GM04504 (cell line): ENCODE results near the gene NPAS3.

Experiments
- DNase-seq: peaks from one replicate; pipeline ENCODE4 v3.0.0-alpha.2; 2012; ENCODE audit warnings: low read depth

Gene NPAS3

DNA sequence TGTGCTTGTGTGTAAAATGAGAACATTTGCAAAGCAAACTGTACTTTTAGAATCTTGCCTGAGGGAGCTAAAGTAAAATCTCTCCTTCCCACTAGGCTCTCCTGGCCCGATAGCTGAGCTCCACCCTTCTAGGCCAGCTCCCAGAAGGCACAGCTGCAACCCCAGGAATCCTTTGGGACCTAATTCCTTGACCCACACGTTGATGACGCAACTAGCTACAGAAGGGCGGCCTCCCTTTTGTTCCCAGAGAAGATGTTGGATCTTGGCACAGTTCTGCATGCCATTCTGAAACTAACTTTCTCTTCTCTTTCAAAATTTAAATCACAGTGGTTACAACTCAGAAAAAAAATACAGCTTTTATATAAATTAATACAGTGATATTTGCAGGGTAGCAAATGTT lies 744.1 kb downstream of the NPAS3 start:
- peak; percentile 68 for DNase-seq

- no peak for DNase-seq
Observed at GRCh38 chr14:33685026-33685425, 746.3 kb downstream of the NPAS3 start.

DNA sequence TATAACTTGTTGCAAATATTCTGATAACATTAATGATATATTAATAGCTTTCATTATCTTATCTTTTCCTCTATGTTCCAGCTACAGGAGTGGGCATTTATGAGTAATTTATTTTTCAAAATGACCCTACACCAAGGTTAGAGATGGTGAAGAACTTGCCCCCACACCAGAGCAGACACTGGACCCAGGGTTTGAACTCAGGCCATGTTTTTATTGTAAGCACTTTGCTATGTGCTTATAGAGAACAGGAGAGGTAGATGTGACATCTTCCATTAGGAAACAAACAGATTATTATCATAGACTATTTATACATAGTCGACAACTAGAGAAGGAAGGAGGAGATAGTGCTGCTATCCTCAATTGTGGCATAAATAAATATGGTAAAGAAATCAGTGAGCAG lies 747.0 kb downstream of the NPAS3 start:
- DNase-seq = no peak

- DNase-seq = peak; percentile 44
Observed at GRCh38 chr14:33686218-33686617, 747.5 kb downstream of the NPAS3 start.

DNA sequence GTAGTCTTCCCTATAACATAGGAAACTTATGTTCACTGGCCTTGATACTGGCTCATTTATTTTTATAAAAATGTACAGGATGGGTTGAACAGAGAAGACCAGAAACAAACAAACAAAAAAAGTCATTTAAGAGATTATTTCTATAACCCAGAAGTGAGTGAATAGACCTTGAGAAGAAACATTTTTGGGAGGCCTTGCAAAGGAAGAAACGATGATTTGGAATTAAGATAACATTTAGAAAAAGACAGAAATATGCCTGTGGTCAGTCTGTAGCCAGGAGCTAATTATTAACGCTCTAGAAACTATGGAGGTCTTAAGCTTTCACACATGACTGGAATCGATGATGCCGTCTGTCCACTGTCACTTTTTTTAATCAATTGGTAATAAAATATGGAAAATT lies 748.2 kb downstream of the NPAS3 start:
- no peak for DNase-seq

GRCh38 chr14:33689680-33690079 lies 751.0 kb downstream of the NPAS3 start:
- no peak for DNase-seq

GRCh38 chr14:33691907-33692306 lies 753.2 kb downstream of the NPAS3 start:
- DNase-seq = no peak

- DNase-seq = peak; percentile 61
Observed at GRCh38 chr14:33692762-33693161, 754.1 kb downstream of the NPAS3 start.

- peak; percentile 54 for DNase-seq
Observed at GRCh38 chr14:33693237-33693636, 754.6 kb downstream of the NPAS3 start.

- DNase-seq = no peak
Observed at GRCh38 chr14:33696165-33696564, 757.5 kb downstream of the NPAS3 start.

GRCh38 chr14:33699300-33699983 lies 760.8 kb downstream of the NPAS3 start:
- DNase-seq = no peak

DNA sequence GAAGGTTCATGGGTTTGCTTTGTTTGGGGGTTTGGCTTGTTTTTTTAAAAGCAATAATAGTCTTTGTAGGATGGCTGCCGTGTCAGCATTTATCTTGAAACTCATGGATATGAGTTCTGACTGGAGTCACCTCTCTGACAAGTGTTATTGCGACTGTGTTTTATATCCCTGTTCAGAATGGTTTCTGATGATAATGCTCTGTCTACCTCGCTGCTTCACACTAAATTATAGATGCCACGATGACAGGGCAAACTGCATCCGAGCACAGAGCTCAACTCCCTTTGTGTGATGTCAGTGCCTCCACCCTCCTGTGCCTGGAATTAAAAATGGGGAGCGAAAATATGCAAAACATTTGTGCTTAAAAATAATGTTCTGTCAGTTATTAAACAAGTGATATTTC lies 761.4 kb downstream of the NPAS3 start:
- no peak for DNase-seq

GRCh38 chr14:33702293-33702692 lies 763.6 kb downstream of the NPAS3 start:
- DNase-seq = no peak

GRCh38 chr14:33704481-33704880 lies 765.8 kb downstream of the NPAS3 start:
- DNase-seq = no peak

DNA sequence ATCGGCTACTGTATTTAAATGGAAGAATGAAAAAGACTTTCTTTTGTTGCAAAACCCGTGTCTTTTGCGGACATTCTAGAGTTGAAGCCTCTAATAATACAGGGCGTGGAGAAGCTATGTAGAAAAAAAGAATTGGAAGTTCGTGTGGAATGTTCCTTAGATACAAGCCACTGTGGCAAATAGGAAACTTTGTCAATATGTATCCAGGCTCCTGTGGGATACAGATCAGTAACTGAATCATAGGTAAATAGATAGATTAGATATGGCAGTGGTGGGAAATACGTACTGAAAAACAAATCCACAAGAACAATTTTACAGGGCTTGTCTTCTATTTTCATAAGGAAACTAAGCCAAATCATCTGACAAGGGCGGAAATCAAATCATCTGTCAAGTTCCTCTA lies 766.8 kb downstream of the NPAS3 start:
- DNase-seq = no peak

DNA sequence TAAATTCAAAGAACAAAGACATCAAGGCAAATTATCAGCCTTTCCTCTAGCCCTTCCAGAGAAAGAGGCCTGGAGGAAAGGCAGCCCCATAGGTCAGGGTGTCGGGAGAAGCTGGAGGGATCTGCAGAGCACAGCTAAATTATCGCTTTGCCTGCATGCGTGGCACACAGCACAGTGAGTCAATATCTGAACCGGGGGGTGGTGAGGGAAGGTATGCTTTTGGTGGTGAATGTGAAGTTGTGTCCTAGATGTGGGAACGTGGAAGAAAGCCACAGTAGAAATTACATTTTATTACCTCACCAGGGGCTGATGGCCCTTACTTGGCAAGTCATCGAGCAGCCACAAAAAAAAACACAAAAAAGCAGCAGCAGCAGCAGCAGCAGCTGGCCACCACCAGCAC lies 769.0 kb downstream of the NPAS3 start:
- no peak for DNase-seq

DNA sequence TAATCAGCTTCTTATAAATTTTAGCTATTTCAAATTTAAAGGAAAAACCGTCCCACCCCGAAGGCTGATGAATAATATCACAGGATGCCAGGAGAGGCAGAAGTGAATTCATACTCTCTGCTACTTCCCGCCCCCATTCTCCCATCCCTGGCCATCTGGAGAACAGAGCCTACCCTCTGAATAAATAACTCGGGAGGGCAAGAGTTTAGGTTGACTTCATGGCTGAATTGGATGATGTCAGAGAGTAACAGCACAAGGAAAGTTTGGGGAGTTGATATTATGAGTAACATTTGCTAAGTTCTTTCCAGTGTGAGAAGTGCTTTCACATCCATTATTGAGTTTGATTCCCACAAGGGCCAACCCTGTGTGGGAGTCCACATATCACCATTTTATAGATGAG lies 770.6 kb downstream of the NPAS3 start:
- no peak for DNase-seq

DNA sequence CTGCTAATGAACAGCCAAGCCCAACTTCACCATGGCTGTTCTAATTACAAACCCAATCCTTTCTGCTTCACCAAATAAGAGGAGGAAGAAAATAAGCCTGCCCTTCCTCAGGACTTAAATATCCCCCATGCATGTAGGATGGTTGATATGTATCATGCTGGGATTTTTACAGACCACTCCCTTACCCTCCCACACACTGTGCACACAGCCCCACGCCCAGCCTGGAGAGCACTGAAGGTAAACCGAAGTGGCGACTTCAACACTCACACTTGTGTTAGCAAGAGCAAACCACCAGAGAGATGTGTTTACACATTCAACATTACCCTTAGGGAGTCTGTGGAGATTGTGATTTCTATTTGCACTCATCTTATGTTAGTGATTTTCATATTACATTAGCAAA lies 771.0 kb downstream of the NPAS3 start:
- no peak for DNase-seq

DNA sequence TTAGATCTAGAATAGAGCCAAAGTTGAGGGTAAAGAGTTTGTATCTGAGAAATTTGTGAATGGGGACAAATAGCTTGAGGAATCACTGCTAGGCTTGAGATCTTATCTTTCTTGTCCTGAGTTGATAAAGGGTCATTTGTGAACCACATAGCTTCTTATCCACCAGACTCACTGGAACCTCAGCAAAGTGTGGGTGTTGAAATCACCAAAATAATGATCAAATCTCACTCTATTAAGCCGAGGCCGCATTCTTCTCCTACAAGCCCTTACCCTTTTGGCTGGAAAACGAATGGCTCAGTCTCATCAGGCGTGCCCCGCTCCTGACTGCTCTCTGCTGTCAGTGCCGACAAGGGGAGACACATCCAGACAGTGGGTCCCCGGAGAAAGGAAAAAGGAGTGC lies 771.6 kb downstream of the NPAS3 start:
- no peak for DNase-seq

DNA sequence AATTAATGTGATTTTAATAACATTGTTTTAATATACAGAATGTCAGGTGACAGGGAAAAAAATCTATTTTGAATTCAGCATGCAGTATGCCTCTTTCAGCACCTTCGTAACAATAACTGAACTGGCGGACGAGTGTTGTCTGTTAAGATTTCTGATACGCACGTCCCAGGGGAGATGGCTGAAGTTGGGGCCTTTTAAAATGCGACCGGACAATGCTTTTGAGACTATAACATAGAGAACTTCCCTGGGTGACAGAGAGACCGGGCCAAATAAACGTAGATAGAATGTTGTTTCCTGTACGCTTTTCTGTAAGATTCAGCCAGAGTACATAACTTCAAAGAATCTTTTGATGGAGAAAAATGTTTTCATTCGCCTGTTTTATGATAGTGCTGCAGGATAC lies 772.5 kb downstream of the NPAS3 start:
- DNase-seq = no peak

GRCh38 chr14:33711811-33712216 lies 773.1 kb downstream of the NPAS3 start:
- no peak for DNase-seq

GRCh38 chr14:33714527-33715226 lies 776.0 kb downstream of the NPAS3 start:
- DNase-seq = no peak

DNA sequence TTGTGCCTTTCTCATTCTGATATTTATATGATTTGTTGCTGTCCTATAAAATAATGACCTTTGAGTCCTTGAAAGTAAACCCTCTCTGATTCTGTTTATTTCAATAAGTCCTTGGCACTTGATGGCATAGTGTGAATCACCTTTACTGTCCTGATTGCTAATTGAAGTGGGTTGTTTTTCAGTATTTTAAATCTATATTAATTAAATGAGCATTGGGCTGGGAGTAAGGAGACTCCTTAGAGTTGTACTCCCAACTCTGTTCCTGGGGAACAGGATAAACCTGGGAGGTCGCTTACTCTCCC lies 776.5 kb downstream of the NPAS3 start:
- DNase-seq = no peak

- no peak for DNase-seq
Observed at GRCh38 chr14:33716921-33717320, 778.2 kb downstream of the NPAS3 start.
